NCI-H2196 (cell line): ENCODE measurements around the gene MMADHC.
"Not testable (repeated sequence)": the region's sequence is repeated elsewhere in the genome, so short reads cannot be mapped to it uniquely, and the experiment has no call there.

ENCODE experiments used
- DNase-seq: peaks from one replicate; lab custom pipeline; 2025; ENCODE audit not compliant: unreplicated experiment; lab: John Stamatoyannopoulos, UW

MMADHC gene

DNA sequence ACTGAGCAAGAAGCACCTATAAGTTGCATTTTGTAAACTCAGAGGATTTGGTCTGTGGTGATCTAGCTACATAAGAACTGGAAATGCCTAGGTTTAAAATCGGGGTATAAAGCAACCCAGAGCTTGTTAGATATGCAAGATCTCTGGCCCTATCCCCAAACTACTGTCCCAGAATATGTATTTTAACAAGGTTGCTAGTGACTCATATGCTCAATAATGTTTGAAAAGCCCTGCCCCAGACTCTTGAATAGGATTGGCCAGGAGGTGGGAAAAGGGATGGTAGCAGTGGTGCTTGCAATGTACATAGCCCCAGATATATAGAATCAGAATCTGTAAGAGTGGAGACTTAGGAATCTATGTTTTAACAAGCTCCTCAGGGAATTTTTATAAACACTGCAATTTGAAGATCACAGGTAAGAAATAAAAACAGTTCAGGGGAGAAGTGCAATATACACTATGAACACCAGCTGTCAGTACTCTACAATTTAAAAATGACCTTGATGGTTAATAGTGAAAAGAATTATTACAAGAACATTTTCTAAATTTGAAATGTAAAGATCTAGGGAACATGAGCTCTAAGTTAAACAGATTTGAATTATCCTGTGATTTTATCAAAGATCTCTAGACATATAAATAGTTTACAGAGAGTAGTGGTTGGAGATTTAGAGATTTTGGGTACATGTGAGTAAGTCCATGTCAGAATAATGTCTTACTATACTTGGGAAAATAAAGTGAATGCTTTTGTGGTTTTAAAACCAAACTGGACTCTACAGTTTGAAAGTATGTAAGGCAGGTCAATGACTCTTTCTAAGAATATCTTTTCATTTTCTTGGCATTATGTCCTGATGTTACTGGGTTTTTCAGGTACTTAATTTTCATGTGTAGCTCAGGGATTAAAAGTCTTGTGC is 7.7 kb upstream of the MMADHC start:
- DNase-seq = no peak

GRCh38 chr2:149594411-149594810 is 6.8 kb upstream of the MMADHC start:
- DNase-seq = no peak

- peak; percentile 26 for DNase-seq
These were observed 444 bp upstream of the MMADHC start for GRCh38 chr2:149587950-149588487.

- DNase-seq = no peak
These were observed 716 bp downstream of the MMADHC start for GRCh38 chr2:149586898-149587219.

- DNase-seq = no peak
These were observed 1.5 kb downstream of the MMADHC start for GRCh38 chr2:149586063-149586462.

- no peak for DNase-seq
These were observed 2.2 kb downstream of the MMADHC start for GRCh38 chr2:149585166-149585885.

DNA sequence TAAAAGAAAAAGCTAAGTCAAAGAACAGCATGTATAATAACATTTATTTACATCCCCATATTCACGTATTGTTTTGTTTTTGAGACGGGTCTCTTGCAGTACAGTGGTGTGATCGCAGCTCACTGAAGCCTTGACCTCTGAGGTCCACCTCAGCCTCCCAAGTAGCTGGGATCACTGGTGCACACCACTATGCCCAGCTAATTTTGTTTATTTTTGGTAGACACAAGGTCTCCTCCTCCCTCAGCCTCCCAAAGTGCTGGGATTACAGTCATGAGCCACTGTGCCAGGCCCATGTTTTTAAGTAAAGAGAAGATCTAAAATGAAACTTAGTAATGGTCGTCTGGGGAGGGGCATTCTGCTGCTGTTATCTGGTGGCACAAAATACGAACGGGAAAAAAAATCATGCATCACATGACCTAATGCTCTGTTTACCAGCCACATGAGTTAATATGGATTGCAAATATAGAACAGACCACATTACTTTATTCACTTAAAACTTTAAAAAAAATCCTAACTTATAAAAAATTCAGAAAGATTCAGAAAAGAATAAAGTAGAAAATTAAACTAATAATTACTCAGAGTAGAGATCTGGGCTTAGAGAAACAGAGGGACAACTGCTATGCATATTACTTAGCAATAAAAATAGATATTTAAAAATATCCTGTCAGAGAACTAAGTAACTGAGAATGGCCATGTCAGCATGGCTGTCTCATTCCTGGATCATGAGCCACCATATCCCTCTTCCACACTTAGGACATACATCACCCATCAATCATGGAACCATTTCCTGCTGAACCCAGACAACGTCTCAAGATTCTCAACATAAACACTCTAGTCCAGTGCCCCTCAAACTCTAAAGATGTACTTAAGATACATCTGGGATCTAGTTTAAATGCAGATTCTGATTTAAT is 7.3 kb downstream of the MMADHC start:
- no peak for DNase-seq

DNA sequence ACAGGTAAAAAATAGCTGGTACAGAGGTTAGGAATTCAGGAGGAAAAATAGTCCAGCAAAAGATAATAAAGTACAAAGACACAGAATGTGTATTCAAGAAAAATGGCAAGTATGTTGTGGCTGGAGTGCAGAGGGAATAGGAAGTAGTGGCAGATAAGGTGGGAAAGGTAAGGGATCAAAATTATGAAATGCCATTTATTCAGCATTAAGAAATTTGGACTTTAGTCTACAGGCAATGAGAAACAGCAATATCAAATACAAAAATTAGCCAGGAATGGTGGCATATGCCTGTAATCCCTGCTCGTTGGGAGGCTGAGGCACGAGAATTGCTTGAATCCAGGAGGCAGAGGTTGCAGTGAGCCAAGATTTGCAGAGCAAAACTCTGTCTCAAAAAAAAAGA is 10.3 kb downstream of the MMADHC start:
- DNase-seq = no peak

DNA sequence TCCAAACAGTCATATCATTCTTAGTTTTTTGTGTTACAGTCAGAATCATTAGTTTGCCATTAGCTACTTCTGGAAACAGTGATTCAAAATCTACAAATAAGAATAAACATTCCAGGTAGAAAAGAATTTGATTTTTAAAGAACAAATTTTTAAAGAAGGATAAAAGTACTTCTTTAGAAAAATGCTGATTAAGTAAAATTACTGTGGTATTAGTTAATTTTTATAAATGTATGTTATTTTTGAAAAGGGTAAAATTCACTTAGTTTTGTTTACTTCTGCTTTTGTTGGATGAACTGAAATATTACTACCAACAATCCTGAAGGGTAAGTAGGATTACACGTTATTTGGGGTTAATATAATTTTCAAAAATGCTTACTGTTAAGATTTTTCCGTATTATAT is 11.8 kb downstream of the MMADHC start:
- no peak for DNase-seq

- DNase-seq = no peak
These were observed 12.3 kb downstream of the MMADHC start for GRCh38 chr2:149575277-149575676.

GRCh38 chr2:149573760-149574159 is 13.8 kb downstream of the MMADHC start:
- DNase-seq = peak; percentile 17

GRCh38 chr2:149572102-149572953 is 15.2 kb downstream of the MMADHC start:
- no peak for DNase-seq

GRCh38 chr2:149568138-149568537 is 19.4 kb downstream of the MMADHC start:
- no peak for DNase-seq

GRCh38 chr2:149566652-149567051 is 20.9 kb downstream of the MMADHC start:
- DNase-seq = no peak

GRCh38 chr2:149565625-149566024 is 21.9 kb downstream of the MMADHC start:
- not testable (repeated sequence) for DNase-seq

GRCh38 chr2:149564983-149565382 is 22.6 kb downstream of the MMADHC start:
- no peak for DNase-seq

- DNase-seq = no peak
These were observed 23.5 kb downstream of the MMADHC start for GRCh38 chr2:149564097-149564496.

- DNase-seq = peak; percentile 33
These were observed 25.3 kb downstream of the MMADHC start for GRCh38 chr2:149562324-149562723.

GRCh38 chr2:149561309-149561926 is 26.2 kb downstream of the MMADHC start:
- peak; percentile 63 for DNase-seq
